Lower leg skin (tissue), 4 donors: ENCODE measurements around the gene TMEM259. TPM values are rescaled to one million over a fixed set of nuclear protein-coding genes. Genes with fewer than 3 reads are reported as not detected.

Experiments
- DNase-seq, 2 donors: peaks; one replicate each; pipeline ENCODE4 v3.0.0-alpha.2; 2019; ENCODE audit warnings: low spot score in 2 of 2
- H3K4me3 ChIP-seq: fragments of 200-600 bp; sonication (generic); 2 replicates; pipeline ENCODE4 v1.5.1; 2017; ENCODE audit warnings: mild to moderate bottlenecking, low read depth; ENCODE audit not compliant: poor library complexity, severe bottlenecking
- POLR2A ChIP-seq, 2 donors: fragments of 450-650 bp; IDR thresholded peaks; one replicate each; pipeline ENCODE4 v1.6.1; 2016 to 2017; ENCODE audit warnings: antibody characterized with exemption in 2 of 2, mild to moderate bottlenecking in 1 of 2, moderate library complexity in 1 of 2
- WGBS, 2 donors: methylation state at CpG; one replicate each; pipeline ENCODE4 v1.1.5; 2018; 5-methylcytosine and 5-hydroxymethylcytosine counted together
- intact Hi-C: fragments of 100-400 bp; cut with DNase I; formaldehyde crosslinking; loops from one replicate; pipeline ENCODE4 v1.15.0; 2023; ENCODE audit warnings: low total_unique reads
- total RNA-seq, 4 donors: library from RNA; depleted of rRNA; stranded (reverse); fragments of >200 nt; gene quantifications; one replicate each; pipeline ENCODE4 v1.1.0, GENCODE V29; 2016
- TF ChIP-seq, protein P1 (sequence below), 3 donors: fragments of 450-650 bp; IDR thresholded peaks; one replicate each; pipeline ENCODE4 v1.5.1; 2016; ENCODE audit warnings: antibody characterized with exemption in 3 of 3, mild to moderate bottlenecking in 3 of 3, moderate library complexity in 2 of 3

The TMEM259 gene
- total RNA-seq, 4 donors from 2014 or later, result 180 to 299 (median 226) TPM

DNA sequence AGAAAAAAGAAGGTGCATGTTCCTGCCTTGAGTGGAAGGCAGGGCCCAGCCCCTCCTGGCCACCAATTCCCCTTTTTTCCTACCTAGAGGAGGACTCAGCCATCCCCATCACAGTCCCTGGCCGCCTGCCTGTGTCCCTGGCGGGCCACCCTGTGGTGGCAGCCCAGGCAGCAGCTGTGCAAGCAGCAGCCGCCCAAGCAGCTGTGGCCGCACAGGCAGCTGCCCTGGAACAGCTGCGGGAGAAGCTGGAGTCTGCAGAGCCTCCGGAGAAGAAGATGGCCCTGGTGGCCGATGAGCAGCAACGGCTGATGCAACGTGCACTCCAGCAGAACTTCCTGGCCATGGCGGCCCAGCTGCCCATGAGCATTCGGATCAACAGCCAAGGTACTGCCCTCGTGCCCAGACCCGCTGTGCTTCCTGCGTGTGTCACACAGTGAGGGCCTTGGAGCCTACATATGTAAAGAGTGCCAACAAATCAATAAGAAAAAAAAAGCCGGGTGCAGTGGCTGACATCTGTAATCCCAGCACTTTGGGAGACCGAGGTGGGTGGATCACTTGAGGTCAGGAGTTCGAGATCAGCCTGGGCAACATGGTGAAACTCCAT, 54.3 kb downstream of the TMEM259 start:
- 86 to 88% methylated on average over 17 of the region's 17 CpGs for WGBS, 2 donors
- intact Hi-C loops, result no loop called here
- DNase-seq, result no peak
- no peak overlapping the region for H3K4me3 ChIP-seq
- TF ChIP-seq, protein P1, sequence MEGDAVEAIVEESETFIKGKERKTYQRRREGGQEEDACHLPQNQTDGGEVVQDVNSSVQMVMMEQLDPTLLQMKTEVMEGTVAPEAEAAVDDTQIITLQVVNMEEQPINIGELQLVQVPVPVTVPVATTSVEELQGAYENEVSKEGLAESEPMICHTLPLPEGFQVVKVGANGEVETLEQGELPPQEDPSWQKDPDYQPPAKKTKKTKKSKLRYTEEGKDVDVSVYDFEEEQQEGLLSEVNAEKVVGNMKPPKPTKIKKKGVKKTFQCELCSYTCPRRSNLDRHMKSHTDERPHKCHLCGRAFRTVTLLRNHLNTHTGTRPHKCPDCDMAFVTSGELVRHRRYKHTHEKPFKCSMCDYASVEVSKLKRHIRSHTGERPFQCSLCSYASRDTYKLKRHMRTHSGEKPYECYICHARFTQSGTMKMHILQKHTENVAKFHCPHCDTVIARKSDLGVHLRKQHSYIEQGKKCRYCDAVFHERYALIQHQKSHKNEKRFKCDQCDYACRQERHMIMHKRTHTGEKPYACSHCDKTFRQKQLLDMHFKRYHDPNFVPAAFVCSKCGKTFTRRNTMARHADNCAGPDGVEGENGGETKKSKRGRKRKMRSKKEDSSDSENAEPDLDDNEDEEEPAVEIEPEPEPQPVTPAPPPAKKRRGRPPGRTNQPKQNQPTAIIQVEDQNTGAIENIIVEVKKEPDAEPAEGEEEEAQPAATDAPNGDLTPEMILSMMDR (IDR thresholded peaks at IDR 0.05), result no peak
- no peak for TF ChIP-seq POLR2A (IDR thresholded peaks at IDR 0.05)

DNA sequence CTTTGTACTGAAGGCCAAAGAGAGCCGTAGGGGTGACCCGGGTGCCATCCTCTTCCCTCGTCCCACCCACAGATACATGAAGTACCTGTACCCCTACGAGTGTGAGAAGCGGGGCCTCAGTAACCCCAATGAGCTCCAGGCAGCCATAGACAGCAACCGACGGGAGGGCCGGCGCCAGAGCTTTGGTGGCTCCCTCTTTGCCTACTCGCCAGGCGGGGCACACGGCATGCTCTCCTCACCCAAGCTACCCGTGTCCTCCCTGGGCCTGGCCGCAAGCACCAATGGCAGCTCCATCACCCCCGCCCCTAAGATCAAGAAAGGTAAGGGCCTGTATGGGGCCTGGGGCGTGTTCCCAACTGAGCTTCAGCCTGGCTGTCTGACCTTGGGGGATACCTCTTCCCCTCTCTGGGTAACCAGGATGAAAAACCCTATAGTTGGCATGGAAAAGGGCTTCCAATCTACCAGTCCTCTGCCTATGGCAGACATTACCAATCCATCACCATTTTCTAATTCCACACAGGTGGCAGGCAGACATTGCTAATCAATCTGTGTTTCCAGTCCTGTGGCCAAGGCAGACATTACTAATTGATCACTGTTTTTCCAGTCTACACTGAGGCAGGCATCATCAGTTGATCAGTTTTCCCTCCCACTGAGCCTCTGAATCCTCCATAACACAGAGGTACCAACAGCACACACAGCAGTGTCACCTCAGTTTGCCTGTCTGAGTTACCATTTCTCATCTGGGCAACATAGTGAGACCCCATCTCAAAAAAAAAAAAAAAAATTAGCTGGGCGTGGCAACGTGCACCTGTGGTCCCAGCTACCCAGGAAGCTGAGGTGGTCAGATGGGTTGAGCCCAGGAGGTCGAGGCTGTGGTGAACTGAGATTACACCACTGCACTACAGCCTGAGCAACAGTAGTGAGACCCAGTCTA, 55.9 kb downstream of the TMEM259 start:
- DNase-seq, result no peak
- TF ChIP-seq, protein P1 (IDR thresholded peaks at IDR 0.05), result no peak
- TF ChIP-seq POLR2A (IDR thresholded peaks at IDR 0.05), result no peak
- intact Hi-C loops, result no loop called here
- 96% methylated on average over 19 of the region's 19 CpGs for WGBS, 2 donors
- H3K4me3 ChIP-seq, result no peak overlapping the region

DNA sequence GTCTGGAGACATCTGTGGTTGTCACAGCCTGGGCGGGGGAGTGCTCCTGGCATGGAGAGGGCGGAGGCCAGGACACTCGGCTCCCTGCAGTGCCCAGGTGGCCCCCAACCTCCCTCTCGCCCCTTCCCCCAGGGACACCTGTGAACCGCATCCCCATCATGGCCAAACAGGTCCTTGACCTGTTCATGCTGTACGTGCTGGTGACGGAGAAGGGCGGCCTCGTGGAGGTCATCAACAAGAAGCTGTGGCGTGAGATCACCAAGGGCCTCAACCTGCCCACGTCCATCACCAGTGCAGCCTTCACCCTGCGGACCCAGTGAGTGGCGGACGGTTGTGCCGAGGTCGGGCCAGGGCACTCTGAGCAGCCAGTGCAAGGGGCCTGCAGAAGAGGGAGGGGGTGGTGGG, 56.8 kb downstream of the TMEM259 start:
- TF ChIP-seq, protein P1 (IDR thresholded peaks at IDR 0.05), result no peak
- TF ChIP-seq POLR2A (IDR thresholded peaks at IDR 0.05), result no peak
- intact Hi-C loops, result no loop called here
- no peak overlapping the region for H3K4me3 ChIP-seq
- no peak for DNase-seq
- WGBS, 2 donors, result 94 to 97% methylated on average over 16 of the region's 16 CpGs

DNA sequence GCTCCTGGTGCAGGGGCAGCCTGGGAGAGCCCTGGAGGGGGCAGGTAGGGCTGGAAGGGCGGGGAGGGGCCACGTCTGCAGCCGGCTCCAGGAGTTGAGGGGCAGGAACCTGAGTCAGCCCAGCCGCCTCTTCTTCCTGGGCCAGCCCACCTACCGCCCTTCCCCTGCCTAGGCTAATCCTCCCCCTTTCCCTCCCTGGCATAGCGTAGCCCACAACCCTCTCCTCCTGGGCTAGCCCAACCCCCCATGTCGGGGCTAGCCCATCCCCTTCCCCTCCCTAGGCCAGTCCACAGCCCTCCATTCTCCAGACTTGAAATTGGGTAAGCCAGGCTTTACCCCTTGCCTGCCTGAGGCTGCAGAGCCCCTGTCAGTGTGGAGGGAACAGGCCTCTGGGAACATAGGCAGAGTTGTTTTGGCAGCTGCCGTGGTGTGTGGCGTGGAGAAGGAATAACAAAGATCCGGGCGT, 57.4 kb downstream of the TMEM259 start:
- intact Hi-C loops, result no loop called here

DNA sequence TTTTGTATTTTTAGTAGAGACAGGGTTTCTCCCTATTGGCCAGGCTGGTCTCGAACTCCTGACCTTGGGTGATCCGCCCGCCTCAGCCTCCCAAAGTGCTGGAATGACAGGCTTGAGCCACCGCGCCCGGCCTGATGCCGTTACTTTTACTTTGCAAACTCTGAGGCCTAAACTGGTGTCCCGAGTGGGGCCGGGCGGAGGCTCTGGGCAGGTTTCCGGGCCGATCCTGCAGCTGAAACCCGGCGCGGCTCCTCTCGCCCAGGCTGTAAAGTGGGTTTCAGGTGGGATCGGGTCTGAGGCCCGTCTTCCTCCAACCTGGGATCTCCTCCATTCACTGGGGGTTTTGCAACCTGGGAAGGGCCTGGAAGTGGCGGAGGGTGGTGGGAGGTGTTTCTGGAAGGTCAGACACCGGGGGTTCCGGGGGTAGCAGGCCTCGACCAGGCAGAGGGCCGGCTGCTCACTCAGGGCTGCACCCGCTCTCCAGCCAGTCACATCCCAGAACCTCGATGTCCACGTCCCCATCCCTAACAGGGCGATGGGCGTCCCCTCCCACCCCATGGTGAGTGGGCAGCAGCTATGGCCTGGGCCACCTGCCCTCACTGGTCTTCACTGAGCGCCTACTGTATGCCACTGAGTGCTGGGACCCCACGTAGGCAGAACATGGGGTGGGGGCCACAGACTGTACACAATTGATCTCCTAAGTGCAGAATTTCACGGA, 58.1 kb downstream of the TMEM259 start:
- no peak overlapping the region for H3K4me3 ChIP-seq
- TF ChIP-seq, protein P1 (IDR thresholded peaks at IDR 0.05), result no peak
- no peak for TF ChIP-seq POLR2A (IDR thresholded peaks at IDR 0.05)
- DNase-seq, result no peak
- intact Hi-C loops, result no loop called here
- 88 to 90% methylated on average over 23 to 31 of the region's 31 CpGs for WGBS, 2 donors

More for the DNA sequence above, 57.4 kb downstream of the TMEM259 start:
- WGBS, 2 donors, result 86 to 88% methylated on average over 11 of the region's 11 CpGs
- no peak for DNase-seq
- TF ChIP-seq, protein P1 (IDR thresholded peaks at IDR 0.05), result no peak
- TF ChIP-seq POLR2A (IDR thresholded peaks at IDR 0.05), result no peak
- no peak overlapping the region for H3K4me3 ChIP-seq
